Kidney glomerular epithelial cell (primary cell): Measurements from ENCODE around the gene EIF3F.
"Not testable (repeated sequence)": the region's sequence is repeated elsewhere in the genome, so short reads cannot be mapped to it uniquely, and the experiment has no call there.

Source experiments
- DNase-seq: peaks from one replicate; lab custom pipeline; 2025; lab: John Stamatoyannopoulos, UW

EIF3F gene

GRCh38 chr11:7987560-7987883 lies 385 bp downstream of the EIF3F start:
- not testable (repeated sequence) for DNase-seq

GRCh38 chr11:7994581-7995278 lies 7.6 kb downstream of the EIF3F start:
- DNase-seq = no peak

GRCh38 chr11:7999795-8000194 lies 12.7 kb downstream of the EIF3F start:
- no peak for DNase-seq

GRCh38 chr11:8000390-8000789 lies 13.3 kb downstream of the EIF3F start:
- DNase-seq = no peak

GRCh38 chr11:8002676-8003075 lies 15.5 kb downstream of the EIF3F start:
- no peak for DNase-seq

GRCh38 chr11:8003187-8003586 lies 16.1 kb downstream of the EIF3F start:
- DNase-seq = no peak

GRCh38 chr11:8004008-8004407 lies 16.9 kb downstream of the EIF3F start:
- no peak for DNase-seq

- DNase-seq = no peak
These were observed 18.4 kb downstream of the EIF3F start for GRCh38 chr11:8005556-8005955.

GRCh38 chr11:8006349-8006977 lies 19.3 kb downstream of the EIF3F start:
- peak; percentile 73 for DNase-seq

- DNase-seq = no peak
These were observed 21.1 kb downstream of the EIF3F start for GRCh38 chr11:8008212-8008611.

GRCh38 chr11:8009856-8010255 lies 22.7 kb downstream of the EIF3F start:
- DNase-seq = no peak

- no peak for DNase-seq
These were observed 24.2 kb downstream of the EIF3F start for GRCh38 chr11:8011371-8011770.

- DNase-seq = peak; percentile 98
These were observed 24.9 kb downstream of the EIF3F start for GRCh38 chr11:8011981-8012444.

GRCh38 chr11:8013833-8014232 lies 26.7 kb downstream of the EIF3F start:
- DNase-seq = no peak

GRCh38 chr11:8015753-8016239 lies 28.7 kb downstream of the EIF3F start:
- peak; percentile 39 for DNase-seq

GRCh38 chr11:8016440-8016839 lies 29.3 kb downstream of the EIF3F start:
- DNase-seq = no peak

- no peak for DNase-seq
These were observed 29.9 kb downstream of the EIF3F start for GRCh38 chr11:8017071-8017470.

- DNase-seq = no peak
These were observed 30.9 kb downstream of the EIF3F start for GRCh38 chr11:8017894-8018483.

GRCh38 chr11:8018484-8019313 lies 31.6 kb downstream of the EIF3F start:
- DNase-seq = peak; percentile 56

- no peak for DNase-seq
These were observed 32.4 kb downstream of the EIF3F start for GRCh38 chr11:8019314-8020243.

- DNase-seq = no peak
These were observed 33.1 kb downstream of the EIF3F start for GRCh38 chr11:8020244-8020597.
